ENCODE results near the gene CERS6. TPM values are rescaled to one million over a fixed set of nuclear protein-coding genes. Genes with fewer than 3 reads are reported as not detected.

CERS6 gene
- total RNA-seq, 4 donors from 2014 or later, result 42.3 to 62.1 (median 50.6) TPM

DNA sequence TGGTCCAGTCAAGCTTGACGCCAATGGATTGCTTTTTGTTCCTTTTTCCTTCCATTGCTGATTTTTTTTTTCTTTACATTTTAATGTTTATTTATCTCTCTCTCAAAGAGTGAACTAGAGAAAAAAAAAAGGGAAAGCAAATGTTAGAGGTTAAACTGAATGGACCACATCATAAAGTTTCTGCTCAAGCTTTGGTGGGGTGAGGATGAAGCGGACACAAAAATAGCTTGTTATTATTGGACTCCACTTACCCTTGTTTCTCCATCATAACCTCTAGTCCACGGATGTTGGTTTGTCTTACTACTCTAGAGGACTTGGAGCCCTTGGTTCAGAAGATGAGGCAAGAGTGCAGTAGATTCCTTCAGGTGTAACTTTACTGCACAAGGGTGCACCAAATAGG is 27.6 kb upstream of the CERS6 start:
- in situ Hi-C loops (cut with MboI; ENCODE audit: low pct_ligation_motif_present in 1 of 4, low pct_unique_long_range_greater_than_20kb in 1 of 4, low sequenced_read_pairs in 3 of 4) (no loop called here), intact Hi-C loops (cut with DNase I; ENCODE audit: low total_unique reads) (no loop called here)

DNA sequence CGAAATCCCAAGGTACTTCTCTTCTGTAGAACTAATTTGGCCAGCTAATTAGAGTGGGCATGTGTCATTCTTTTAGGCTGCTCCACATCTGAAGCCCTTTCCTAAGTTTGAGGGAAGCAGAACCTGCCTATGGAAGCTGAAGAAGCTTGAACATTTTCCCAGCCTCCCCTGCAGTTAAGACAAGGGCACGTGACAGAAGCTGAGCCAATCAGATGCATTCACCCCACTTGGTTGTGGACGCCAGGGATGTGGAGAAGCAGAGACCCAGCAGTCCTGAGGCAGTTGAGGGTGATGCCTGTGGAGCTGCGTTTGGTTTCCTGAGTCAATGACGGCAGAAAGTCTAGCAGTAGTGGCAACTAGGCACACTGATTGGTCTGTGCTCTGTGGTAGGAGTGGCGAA is 26.1 kb upstream of the CERS6 start:
- Histone ChIP-seq H3K36me3 (no peaks in the 10 kb centered on the region), H3K4me1 (no peaks in the 10 kb centered on the region), H3K9me3 (no peaks in the 10 kb centered on the region), H3K4me3 (no peak overlapping the region), H3K27ac (no peak overlapping the region), H3K27me3 (no peaks in the 10 kb centered on the region)
- 86% methylated on average over 6 of the region's 6 CpGs; no CpG with 5 or more reads in 1 of the 2 donors for WGBS, 2 donors (ENCODE audit: low coverage in 1 of 2)
- intact Hi-C loops (cut with DNase I; ENCODE audit: low total_unique reads), result no loop called here
- in situ Hi-C loops (cut with MboI; ENCODE audit: low pct_ligation_motif_present in 1 of 4, low pct_unique_long_range_greater_than_20kb in 1 of 4, low sequenced_read_pairs in 3 of 4), result no loop called here
- TF ChIP-seq POLR2AphosphoS5 (IDR thresholded peaks at IDR 0.05) (no peak), EP300 (IDR thresholded peaks at IDR 0.05; ENCODE audit: low read depth) (no peak), POLR2A (IDR thresholded peaks at IDR 0.05) (no peak)
- no peak for DNase-seq

More for the DNA sequence above, 27.6 kb upstream of the CERS6 start:
- Histone ChIP-seq H3K4me3 (no peak overlapping the region), H3K36me3 (no peaks in the 10 kb centered on the region), H3K27ac (no peak overlapping the region), H3K9me3 (no peaks in the 10 kb centered on the region), H3K27me3 (no peaks in the 10 kb centered on the region), H3K4me1 (no peaks in the 10 kb centered on the region)
- TF ChIP-seq POLR2AphosphoS5 (IDR thresholded peaks at IDR 0.05) (no peak), CTCF (IDR thresholded peaks at IDR 0.05) (no peak), POLR2A (IDR thresholded peaks at IDR 0.05) (no peak), EP300 (IDR thresholded peaks at IDR 0.05; ENCODE audit: low read depth) (no peak)
- WGBS, 2 donors (ENCODE audit: low coverage in 1 of 2), result 90 to 94% methylated on average over 2 to 3 of the region's 3 CpGs
- no peak for DNase-seq

- Histone ChIP-seq H3K9me3 (no peaks in the 10 kb centered on the region), H3K4me3 (no peak overlapping the region), H3K36me3 (no peaks in the 10 kb centered on the region), H3K4me1 (no peaks in the 10 kb centered on the region), H3K27ac (no peak overlapping the region), H3K27me3 (no peaks in the 10 kb centered on the region)
- in situ Hi-C loops (cut with MboI; ENCODE audit: low pct_ligation_motif_present in 1 of 4, low pct_unique_long_range_greater_than_20kb in 1 of 4, low sequenced_read_pairs in 3 of 4), result no loop called here
- WGBS, 2 donors (ENCODE audit: low coverage in 1 of 2), result 58 to 62% methylated on average over 3 of the region's 3 CpGs
- no peak for DNase-seq
- no peak for TF ChIP-seq EP300 (IDR thresholded peaks at IDR 0.05; ENCODE audit: low read depth)
- TF ChIP-seq POLR2AphosphoS5 (IDR thresholded peaks at IDR 0.05), result no peak
- intact Hi-C loops (cut with DNase I; ENCODE audit: low total_unique reads), result no loop called here
These were observed 25.6 kb upstream of the CERS6 start for GRCh38 chr2:168430431-168430830.

GRCh38 chr2:168431301-168432024 is 24.6 kb upstream of the CERS6 start:
- intact Hi-C loops (cut with DNase I; ENCODE audit: low total_unique reads), result no loop called here
- 75 to 84% methylated on average over 1 of the region's 1 CpG for WGBS, 2 donors (ENCODE audit: low coverage in 1 of 2)

More at GRCh38 chr2:168431301-168432024, 24.6 kb upstream of the CERS6 start:
- TF ChIP-seq POLR2AphosphoS5 (IDR thresholded peaks at IDR 0.05) (no peak), CTCF (IDR thresholded peaks at IDR 0.05) (no peak), POLR2A (IDR thresholded peaks at IDR 0.05) (no peak), EP300 (IDR thresholded peaks at IDR 0.05; ENCODE audit: low read depth) (no peak)
- DNase-seq, result no peak
- Histone ChIP-seq H3K36me3 (no peaks in the 10 kb centered on the region), H3K27me3 (no peaks in the 10 kb centered on the region), H3K9me3 (no peaks in the 10 kb centered on the region), H3K27ac (no peak overlapping the region), H3K4me3 (no peak overlapping the region), H3K4me1 (no peaks in the 10 kb centered on the region)
- in situ Hi-C loops (cut with MboI; ENCODE audit: low pct_ligation_motif_present in 1 of 4, low pct_unique_long_range_greater_than_20kb in 1 of 4, low sequenced_read_pairs in 3 of 4), result no loop called here

Data from transverse colon (tissue), 4 donors.